Stimulated activated CD4-positive, alpha-beta T cell treated with anti-CD3 and anti-CD28 coated beads, Interleukin-1b, Interleukin-23, amount 100 ng/mL, for 4 hours (primary cell): ENCODE results near the gene MTARC1.

Experiments used
- DNase-seq, 2 donors: peaks; one replicate each; pipeline ENCODE4 v3.0.0-alpha.2; 2020; ENCODE audit warnings: low read depth in 2 of 2

MTARC1 gene

DNA sequence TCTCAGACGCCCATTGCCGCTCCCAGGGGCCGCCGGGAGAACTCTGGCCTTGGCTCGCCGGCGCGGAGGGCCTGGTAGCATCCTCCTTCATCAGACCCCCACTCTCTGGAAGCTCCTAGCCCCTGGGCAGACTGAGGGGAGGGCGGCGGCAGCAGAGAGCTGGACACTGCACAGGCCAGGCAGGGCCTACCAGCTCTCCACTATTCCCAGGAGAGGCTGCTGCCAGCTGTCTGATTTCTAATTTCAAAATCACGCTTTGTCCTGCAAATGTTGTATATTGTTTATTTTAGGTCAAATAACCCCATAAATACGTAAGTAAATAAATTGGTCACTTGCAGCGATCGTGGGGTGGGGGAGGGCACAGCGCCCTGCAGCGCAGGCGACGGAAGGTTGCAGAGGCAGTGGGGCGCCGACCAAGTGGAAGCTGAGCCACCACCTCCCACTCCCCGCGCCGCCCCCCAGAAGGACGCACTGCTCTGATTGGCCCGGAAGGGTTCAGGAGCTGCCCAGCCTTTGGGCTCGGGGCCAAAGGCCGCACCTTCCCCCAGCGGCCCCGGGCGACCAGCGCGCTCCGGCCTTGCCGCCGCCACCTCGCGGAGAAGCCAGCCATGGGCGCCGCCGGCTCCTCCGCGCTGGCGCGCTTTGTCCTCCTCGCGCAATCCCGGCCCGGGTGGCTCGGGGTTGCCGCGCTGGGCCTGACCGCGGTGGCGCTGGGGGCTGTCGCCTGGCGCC, at the start of gene MTARC1:
MTARC1 (plus strand) TSS at position 577 of the 732 bp plus-strand sequence; CDS start at position 609, 32 bp downstream.
- DNase-seq: no peak

DNA sequence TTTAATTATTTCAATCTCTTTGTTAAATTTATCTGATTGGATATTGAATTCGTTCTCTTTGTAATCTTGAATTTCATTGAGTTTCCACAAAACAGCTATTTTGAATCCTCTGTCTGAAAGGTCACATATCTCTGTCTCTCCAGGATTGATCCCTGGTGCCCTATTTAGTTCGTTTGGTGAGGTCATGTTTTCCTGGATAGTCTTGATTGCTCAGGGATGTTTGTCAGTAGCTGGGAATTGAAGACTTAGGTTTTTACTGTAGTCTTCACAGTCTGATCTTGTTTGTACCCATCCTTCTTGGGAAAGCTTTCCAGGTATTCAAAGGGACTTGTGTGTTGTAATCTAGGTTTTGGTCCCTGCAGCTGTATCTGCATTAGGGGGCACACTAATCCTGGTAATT, 45.4 kb upstream of the MTARC1 start:
- DNase-seq: no peak

DNA sequence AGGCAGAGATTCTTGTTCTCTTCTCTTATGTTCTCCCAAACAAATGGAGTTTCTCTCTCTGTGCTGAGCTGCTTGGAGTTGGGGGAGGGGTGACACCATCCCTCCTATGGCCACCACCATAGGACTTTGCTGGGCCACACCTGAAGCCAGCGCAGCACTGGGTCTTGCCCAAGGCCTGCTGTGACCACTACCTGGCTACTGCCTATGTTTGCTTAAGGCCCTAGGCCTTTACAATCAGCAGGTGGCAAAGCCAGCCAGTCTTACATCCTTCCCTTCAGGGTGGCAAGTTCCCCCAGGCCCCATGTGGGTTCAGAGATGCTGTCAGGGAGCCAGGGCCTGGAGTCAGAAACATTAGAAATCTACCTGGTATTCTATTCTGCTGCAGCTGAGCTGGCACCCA, 44.9 kb upstream of the MTARC1 start:
- DNase-seq: no peak

DNA sequence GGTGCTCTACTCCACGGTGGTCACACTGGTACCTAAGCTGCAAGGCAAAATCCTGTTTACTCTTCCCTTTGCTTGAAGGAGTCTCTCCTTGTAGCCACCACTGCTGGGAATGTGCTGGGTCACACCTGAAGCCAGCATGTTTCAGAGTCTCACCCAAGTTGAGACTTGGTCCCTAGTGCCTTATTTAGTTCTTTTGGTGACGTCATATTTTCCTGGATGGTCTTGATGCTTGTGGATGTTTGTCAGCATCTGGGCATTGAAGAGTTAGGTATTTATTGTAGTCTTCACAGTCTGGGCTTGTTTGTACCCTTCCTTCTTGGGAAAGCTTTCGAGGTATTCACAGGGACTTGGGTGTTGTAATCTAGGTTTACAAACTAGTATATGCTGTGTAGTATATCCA, 44.2 kb upstream of the MTARC1 start:
- no peak for DNase-seq

DNA sequence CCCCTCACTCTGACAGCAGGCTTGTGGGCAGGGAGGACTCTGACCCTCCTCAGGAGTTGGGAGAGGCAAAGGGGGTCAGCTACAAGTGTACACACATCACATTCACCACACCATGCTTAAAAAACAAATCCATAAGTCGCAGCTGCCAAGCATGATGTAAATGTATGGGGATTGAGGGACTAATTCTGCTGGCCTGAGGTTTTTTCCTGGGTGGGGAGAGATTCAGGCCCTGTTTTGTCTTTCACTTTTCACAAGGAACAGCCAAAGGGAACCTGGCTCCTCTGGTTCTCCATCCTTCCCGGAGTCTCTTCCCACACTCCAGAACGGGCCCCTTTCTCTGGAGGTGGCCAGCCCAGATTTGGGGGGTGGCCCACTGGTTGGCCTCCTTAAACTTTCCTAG, 39.9 kb upstream of the MTARC1 start:
- DNase-seq: no peak

DNA sequence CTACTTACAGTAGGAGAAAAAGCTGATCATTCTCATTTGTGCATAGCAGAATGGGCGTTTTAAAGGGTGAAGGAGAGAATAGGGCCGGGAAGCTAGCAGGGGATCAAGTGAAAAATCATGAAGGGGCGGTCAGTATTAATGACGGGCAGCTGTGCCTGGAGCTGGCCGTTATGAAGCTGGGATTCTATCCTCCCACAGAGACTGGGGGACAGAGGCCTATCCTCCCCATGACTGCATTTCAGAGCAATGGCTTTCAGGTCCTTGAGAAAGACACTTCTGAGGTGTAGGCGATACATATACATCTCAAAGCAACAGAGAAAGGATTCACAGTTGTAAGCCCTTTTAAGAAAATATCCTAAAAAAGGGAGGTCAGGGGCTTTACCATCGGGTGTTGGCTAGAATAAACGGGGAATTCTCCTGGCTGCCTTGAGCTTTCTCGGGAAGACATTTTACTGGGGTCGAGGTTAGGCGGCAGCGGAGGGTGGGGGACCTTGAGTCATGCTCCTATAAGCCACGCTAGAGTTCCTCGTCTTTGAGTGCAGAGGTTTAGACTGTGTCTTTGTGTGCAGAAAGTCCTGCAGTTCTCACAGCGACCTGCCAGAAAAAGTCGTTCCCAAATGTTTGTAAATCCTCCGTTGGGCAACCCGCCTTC, 39.1 kb upstream of the MTARC1 start:
- DNase-seq: no peak

DNA sequence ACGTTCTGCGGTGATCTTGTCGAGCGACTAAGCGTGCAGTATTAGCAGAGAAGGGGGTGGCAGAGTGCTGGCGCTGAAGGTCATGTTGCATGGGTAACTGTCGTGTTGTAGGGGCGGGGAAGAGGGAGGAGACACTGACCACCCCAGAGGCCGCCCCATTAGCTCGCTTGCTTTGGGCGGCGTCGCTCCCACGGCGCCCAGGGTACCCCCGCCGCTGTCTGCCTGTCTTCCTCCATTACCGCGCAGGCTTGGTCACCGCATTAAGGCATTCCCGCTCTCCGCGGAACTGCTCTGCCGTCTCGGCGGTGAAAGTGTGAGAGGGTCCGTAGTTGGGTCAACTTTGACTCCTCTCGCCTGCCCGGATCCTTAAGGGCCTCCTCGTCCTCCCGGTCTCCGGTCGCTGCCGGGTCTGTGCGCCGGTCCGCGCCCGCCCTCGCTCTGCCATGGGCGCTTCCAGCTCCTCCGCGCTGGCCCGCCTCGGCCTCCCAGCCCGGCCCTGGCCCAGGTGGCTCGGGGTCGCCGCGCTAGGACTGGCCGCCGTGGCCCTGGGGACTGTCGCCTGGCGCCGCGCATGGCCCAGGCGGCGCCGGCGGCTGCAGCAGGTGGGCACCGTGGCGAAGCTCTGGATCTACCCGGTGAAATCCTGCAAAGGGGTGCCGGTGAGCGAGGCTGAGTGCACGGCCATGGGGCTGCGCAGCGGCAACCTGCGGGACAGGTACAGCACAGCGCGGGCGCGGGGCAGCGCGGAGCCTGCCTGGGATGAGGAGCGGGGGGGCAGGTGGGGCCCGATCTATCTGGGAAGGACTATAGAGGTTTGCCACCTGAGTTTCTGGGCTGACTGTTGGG, 38.4 kb upstream of the MTARC1 start, which contains the start of gene MTARC2:
MTARC2 (plus strand) TSS at position 234 of the 846 bp plus-strand sequence; CDS start at position 444, 210 bp downstream.
- no peak for DNase-seq

DNA sequence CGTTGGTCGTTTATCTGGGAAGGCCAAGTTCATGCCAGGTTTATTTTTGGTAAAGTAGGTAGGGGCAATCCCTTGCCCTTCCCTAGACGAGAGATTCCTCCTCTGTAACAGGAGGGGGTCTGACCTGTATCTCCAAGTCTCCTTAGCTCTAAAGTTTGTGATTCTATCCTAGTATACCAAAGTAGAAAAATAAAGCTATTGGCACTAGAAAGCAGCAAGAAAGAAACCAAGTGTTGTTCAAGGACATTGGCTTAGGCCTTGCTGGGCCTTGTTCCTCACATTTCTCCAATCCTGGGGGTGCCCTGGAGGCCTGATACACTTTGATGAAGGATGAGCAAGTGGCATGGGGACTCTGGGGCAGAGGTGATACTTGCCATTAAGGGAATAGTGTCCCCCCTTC, 37.8 kb upstream of the MTARC1 start:
- no peak for DNase-seq

DNA sequence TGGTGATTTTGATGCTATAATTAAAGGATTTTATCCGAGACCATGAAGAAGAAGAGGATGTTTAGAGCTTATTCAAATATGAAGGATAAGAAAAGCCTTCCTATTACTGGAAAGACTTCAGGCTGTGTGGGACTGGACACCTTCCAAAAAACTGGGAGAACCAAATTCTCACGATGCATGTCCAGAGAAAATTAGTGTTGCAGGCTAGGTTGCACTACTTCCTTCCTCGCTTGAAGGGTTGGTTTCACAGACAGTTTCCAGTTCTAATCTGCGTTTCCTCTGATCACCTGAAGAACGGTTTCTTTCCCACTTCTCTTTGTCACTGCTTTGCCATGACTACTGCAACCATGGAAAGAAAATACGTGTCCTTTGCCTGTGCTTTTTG, 36.6 kb upstream of the MTARC1 start:
- no peak for DNase-seq

- DNase-seq: no peak
Observed at GRCh38 chr1:220751111-220751510, 35.6 kb upstream of the MTARC1 start.

GRCh38 chr1:220754212-220754917, 32.3 kb upstream of the MTARC1 start:
- no peak for DNase-seq

DNA sequence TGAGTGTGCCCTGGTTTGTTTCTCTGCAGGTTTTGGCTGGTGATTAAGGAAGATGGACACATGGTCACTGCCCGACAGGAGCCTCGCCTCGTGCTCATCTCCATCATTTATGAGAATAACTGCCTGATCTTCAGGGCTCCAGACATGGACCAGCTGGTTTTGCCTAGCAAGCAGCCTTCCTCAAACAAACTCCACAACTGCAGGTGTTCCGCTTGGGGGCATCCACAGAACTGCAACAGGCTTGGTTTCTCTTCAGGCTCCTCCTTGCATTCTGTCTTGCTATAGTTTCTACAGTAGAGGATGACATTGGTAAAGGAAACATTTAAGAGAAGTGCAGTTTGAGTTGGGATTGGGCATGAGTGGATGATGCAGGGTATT, 31.8 kb upstream of the MTARC1 start:
- no peak for DNase-seq

- DNase-seq: no peak
Observed at GRCh38 chr1:220755309-220755708, 31.4 kb upstream of the MTARC1 start.

- DNase-seq: no peak
Observed at GRCh38 chr1:220757441-220757840, 29.3 kb upstream of the MTARC1 start.

GRCh38 chr1:220759147-220759546, 27.6 kb upstream of the MTARC1 start:
- no peak for DNase-seq

GRCh38 chr1:220761688-220762427, 24.9 kb upstream of the MTARC1 start:
- no peak for DNase-seq

DNA sequence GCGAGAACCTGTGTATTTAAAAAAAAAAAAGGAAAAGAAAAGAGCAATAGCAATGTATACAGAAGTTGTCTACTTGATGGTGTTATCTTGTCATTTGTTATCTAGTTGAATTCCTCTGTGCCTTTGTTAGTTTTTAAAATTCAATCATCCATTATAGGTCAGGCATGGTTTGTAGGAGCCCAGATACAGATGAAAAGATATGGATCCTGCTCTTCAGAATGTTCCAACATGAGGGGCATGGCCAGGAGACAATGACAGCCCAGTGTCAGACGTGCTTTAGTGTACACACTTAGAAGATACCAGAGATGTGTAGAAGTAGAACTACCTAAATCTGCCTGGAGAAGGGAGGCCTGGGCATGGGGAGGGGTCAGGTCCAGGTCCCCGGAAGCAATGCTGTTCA, 22.0 kb upstream of the MTARC1 start:
- DNase-seq: no peak

GRCh38 chr1:220767312-220768125, 19.2 kb upstream of the MTARC1 start:
- no peak for DNase-seq

DNA sequence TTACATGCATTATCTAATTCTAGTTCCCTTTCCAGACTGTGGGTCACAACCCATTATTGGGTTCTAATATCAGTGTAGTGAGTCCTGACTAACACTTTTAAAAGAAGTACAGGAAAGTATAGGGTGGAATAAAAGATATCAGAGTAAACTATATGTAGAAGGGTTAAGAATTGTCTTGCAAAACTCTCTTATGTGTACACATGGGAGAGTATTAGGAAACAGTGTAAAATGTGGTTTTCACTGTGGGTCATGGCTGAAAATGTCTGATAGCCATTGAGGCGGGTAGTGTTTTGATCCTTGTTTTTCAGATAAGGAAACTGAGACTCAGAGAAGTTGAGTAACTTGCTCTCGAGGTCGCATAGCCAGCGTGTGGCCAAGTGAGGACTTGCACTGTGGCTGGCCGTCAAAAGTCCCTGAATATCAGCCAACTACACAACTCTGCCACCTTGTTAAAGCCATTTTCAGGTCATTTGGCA, 18.5 kb upstream of the MTARC1 start:
- DNase-seq: no peak

- DNase-seq: no peak
Observed at GRCh38 chr1:220769205-220769604, 17.5 kb upstream of the MTARC1 start.
